GM18867 (cell line): Measurements from ENCODE around the gene PARVA.

ENCODE experiments used
- ATAC-seq: cut with Tn5 transposase; IDR thresholded peaks from one replicate; pipeline ENCODE4 v1.9.1; 2021; ENCODE audit warnings: mild to moderate bottlenecking, moderate library complexity; ENCODE audit not compliant: unreplicated experiment

PARVA gene

GRCh38 chr11:12543596-12544415 is 166.4 kb downstream of the PARVA start:
- ATAC-seq: no peak

- ATAC-seq: no peak
Measured at GRCh38 chr11:12544986-12545775, 167.8 kb downstream of the PARVA start.

GRCh38 chr11:12546122-12546521 is 168.8 kb downstream of the PARVA start:
- no peak for ATAC-seq

GRCh38 chr11:12546660-12547059 is 169.3 kb downstream of the PARVA start:
- ATAC-seq: no peak

- no peak for ATAC-seq
Measured at GRCh38 chr11:12547953-12548650, 170.7 kb downstream of the PARVA start.

GRCh38 chr11:12552692-12553091 is 175.3 kb downstream of the PARVA start:
- ATAC-seq: no peak

- ATAC-seq: no peak
Measured at GRCh38 chr11:12554122-12554521, 176.8 kb downstream of the PARVA start.

GRCh38 chr11:12556155-12556554 is 178.8 kb downstream of the PARVA start:
- no peak for ATAC-seq

- ATAC-seq: no peak
Measured at GRCh38 chr11:12556788-12557384, 179.5 kb downstream of the PARVA start.

GRCh38 chr11:12559011-12559410 is 181.6 kb downstream of the PARVA start:
- ATAC-seq: no peak

- no peak for ATAC-seq
Measured at GRCh38 chr11:12560362-12560761, 183.0 kb downstream of the PARVA start.

GRCh38 chr11:12560861-12561260 is 183.5 kb downstream of the PARVA start:
- ATAC-seq: no peak

- ATAC-seq: no peak
Measured at GRCh38 chr11:12564012-12564411, 186.6 kb downstream of the PARVA start.

- no peak for ATAC-seq
Measured at GRCh38 chr11:12565406-12565805, 188.0 kb downstream of the PARVA start.

GRCh38 chr11:12567746-12568460 is 190.5 kb downstream of the PARVA start:
- ATAC-seq: no peak

- ATAC-seq: no peak
Measured at GRCh38 chr11:12569499-12570425, 192.4 kb downstream of the PARVA start.

GRCh38 chr11:12573707-12574485 is 196.5 kb downstream of the PARVA start:
- no peak for ATAC-seq
